Neural cell (in vitro differentiated cells): ENCODE results near the gene SAC3D1. TPM values are rescaled to one million over a fixed set of nuclear protein-coding genes. Genes with fewer than 3 reads are reported as not detected.

Experiments used
- H2AFZ ChIP-seq: fragments of 200-600, 300-800 bp; sonication (generic), shearing (Covaris generic); 2 replicates; pipeline ENCODE4 v1.6.0; 2014; ENCODE audit warnings: low read depth, mild to moderate bottlenecking, antibody characterized with exemption, low read length, moderate library complexity
- H3F3A ChIP-seq: fragments of 200-600 bp; shearing (Covaris generic); 2 replicates; pipeline ENCODE4 v1.6.1; 2016; ENCODE audit warnings: mild to moderate bottlenecking, moderate library complexity, mixed read lengths, antibody characterized with exemption, low read length; ENCODE audit not compliant: insufficient read depth, poor library complexity, severe bottlenecking
- H3K27ac ChIP-seq: fragments of 200-600, 300-800 bp; sonication (generic), shearing (Covaris generic); 2 replicates; pipeline ENCODE4 v1.5.1; 2014; ENCODE audit warnings: mild to moderate bottlenecking, low read length, moderate library complexity
- H3K27me3 ChIP-seq: fragments of 300-800, 200-600 bp; sonication (generic), shearing (Covaris generic); 2 replicates; pipeline ENCODE4 v1.6.0; 2014; ENCODE audit warnings: mild to moderate bottlenecking, low read depth, low read length, moderate library complexity; ENCODE audit not compliant: insufficient read depth
- H3K36me3 ChIP-seq: fragments of 300-800, 200-600 bp; sonication (generic), shearing (Covaris generic); 2 replicates; pipeline ENCODE4 v1.5.1; 2014; ENCODE audit warnings: mild to moderate bottlenecking, antibody characterized with exemption, low read length, moderate library complexity; ENCODE audit not compliant: insufficient read depth
- H3K4me2 ChIP-seq: fragments of 300-800, 200-600 bp; sonication (generic), shearing (Covaris generic); 2 replicates; pipeline ENCODE4 v1.6.0; 2014; ENCODE audit warnings: mild to moderate bottlenecking, low read length
- H3K4me3 ChIP-seq: fragments of 300-800, 200-600 bp; sonication (generic), shearing (Covaris generic); 2 replicates; pipeline ENCODE4 v1.5.1; 2014; ENCODE audit warnings: mild to moderate bottlenecking, low read length, moderate library complexity
- H3K79me2 ChIP-seq: fragments of 200-600 bp; shearing (Covaris generic); replicated peaks from 2 replicates; pipeline ENCODE4 v1.6.0; 2014; ENCODE audit warnings: mild to moderate bottlenecking, low read length, moderate library complexity; ENCODE audit not compliant: insufficient read depth
- H3K9ac ChIP-seq: fragments of 300-800, 200-600 bp; sonication (generic), shearing (Covaris generic); 2 replicates; pipeline ENCODE4 v1.6.1; 2016; ENCODE audit warnings: mild to moderate bottlenecking, low read length, mixed read lengths
- H3K9me2 ChIP-seq: fragments of 200-600 bp; shearing (Covaris generic); 2 replicates; pipeline ENCODE4 v1.6.1; 2016; ENCODE audit warnings: mild to moderate bottlenecking, low read length, mixed read lengths; ENCODE audit not compliant: insufficient read depth
- H3K9me3 ChIP-seq: fragments of 200-600, 300-800 bp; sonication (generic), shearing (Covaris generic); 2 replicates; pipeline ENCODE4 v1.6.1; 2016; ENCODE audit warnings: mild to moderate bottlenecking, mixed run types, low read length, moderate library complexity, mixed read lengths
- H4K20me1 ChIP-seq: fragments of 200-600 bp; shearing (Covaris generic); 2 replicates; pipeline ENCODE4 v1.6.1; 2016; ENCODE audit warnings: mild to moderate bottlenecking, mixed run types; ENCODE audit not compliant: insufficient read depth
- CTCF ChIP-seq: fragments of 450-650 bp; IDR thresholded peaks from 2 replicates; pipeline ENCODE4 v1.5.1; 2014; ENCODE audit warnings: antibody characterized with exemption, mild to moderate bottlenecking, moderate library complexity; ENCODE audit not compliant: poor library complexity, severe bottlenecking
- EP300 ChIP-seq: fragments of 450-650 bp; conservative IDR thresholded peaks from 2 replicates; pipeline ENCODE4 v1.6.1; 2014; ENCODE audit warnings: antibody characterized with exemption, mild to moderate bottlenecking, moderate library complexity; ENCODE audit not compliant: poor library complexity, severe bottlenecking
- EZH2 ChIP-seq: fragments of 200-600, 300-800 bp; shearing (Covaris generic), sonication (generic); IDR thresholded peaks from 2 replicates; pipeline ENCODE4 v1.6.1; 2014; ENCODE audit warnings: antibody characterized with exemption, low read length, borderline replicate concordance, mild to moderate bottlenecking; ENCODE audit not compliant: insufficient read depth, poor library complexity, severe bottlenecking
- MXI1 ChIP-seq: fragments of 450-650 bp; conservative IDR thresholded peaks from 2 replicates; pipeline ENCODE4 v1.6.1; 2014; ENCODE audit warnings: antibody characterized with exemption, mild to moderate bottlenecking; ENCODE audit not compliant: poor library complexity, severe bottlenecking
- RAD21 ChIP-seq: fragments of 450-650 bp; conservative IDR thresholded peaks from 2 replicates; pipeline ENCODE4 v1.6.1; 2014; ENCODE audit warnings: antibody characterized with exemption, mild to moderate bottlenecking, moderate library complexity
- REST ChIP-seq: IDR thresholded peaks from 2 replicates; pipeline ENCODE4 v1.6.1; 2012; ENCODE audit warnings: borderline replicate concordance
- SMC3 ChIP-seq: fragments of 450-650 bp; conservative IDR thresholded peaks from 2 replicates; pipeline ENCODE4 v1.6.1; 2014; ENCODE audit warnings: antibody characterized with exemption, mild to moderate bottlenecking, moderate library complexity; ENCODE audit not compliant: poor library complexity
- TAF1 ChIP-seq: IDR thresholded peaks from 2 replicates; pipeline ENCODE4 v1.6.1; 2012; ENCODE audit warnings: low read depth
- polyA plus RNA-seq: library from polyadenylated mRNA; depleted of rRNA; stranded (reverse); fragments of >200 nt; gene quantifications from 2 replicates; pipeline ENCODE4 v1.2.3, GENCODE V29; 2014

Gene SAC3D1
- polyA plus RNA-seq, 1 donor from 2014 or later = 23.5 TPM

- Histone ChIP-seq H3K9me3 (no peaks in the 10 kb centered on the region), H3K79me2 (no peaks in the 10 kb centered on the region), H2AFZ (no peak overlapping the region), H3K36me3 (no peaks in the 10 kb centered on the region), H3K4me3 (no peak overlapping the region), H3K9ac (no peak overlapping the region), H3K4me2 (no peak overlapping the region), H3K9me2 (no peaks in the 10 kb centered on the region), H4K20me1 (no peaks in the 10 kb centered on the region), H3K27ac (no peak overlapping the region), H3F3A (no peaks in the 10 kb centered on the region), H3K27me3 (no peaks in the 10 kb centered on the region)
- TF ChIP-seq EZH2 (no peak), SMC3 (no peak), TAF1 (no peak), RAD21 (no peak), EP300 (no peak), CTCF (no peak)
Measured at GRCh38 chr11:65059959-65060824, 19.2 kb downstream of the SAC3D1 start.

- no peak overlapping the region for H3K4me2 ChIP-seq
- H3K27ac ChIP-seq = no peak overlapping the region
- H3K9me3 ChIP-seq = no peaks in the 10 kb centered on the region
- no peaks in the 10 kb centered on the region for H3K9me2 ChIP-seq
- H3F3A ChIP-seq = no peaks in the 10 kb centered on the region
- no peak overlapping the region for H2AFZ ChIP-seq
- H3K36me3 ChIP-seq = no peaks in the 10 kb centered on the region
- H3K79me2 ChIP-seq = no peaks in the 10 kb centered on the region
- TF ChIP-seq RAD21 (no peak), CTCF (no peak), TAF1 (no peak), SMC3 (no peak), EZH2 (no peak), REST (no peak), MXI1 (no peak)
- H3K27me3 ChIP-seq = no peaks in the 10 kb centered on the region
- no peak overlapping the region for H3K4me3 ChIP-seq
- no peak overlapping the region for H3K9ac ChIP-seq
- no peaks in the 10 kb centered on the region for H4K20me1 ChIP-seq
Measured at GRCh38 chr11:65060913-65061408, 20.0 kb downstream of the SAC3D1 start.
